ENCODE results near the gene SLCO3A1.

DNA sequence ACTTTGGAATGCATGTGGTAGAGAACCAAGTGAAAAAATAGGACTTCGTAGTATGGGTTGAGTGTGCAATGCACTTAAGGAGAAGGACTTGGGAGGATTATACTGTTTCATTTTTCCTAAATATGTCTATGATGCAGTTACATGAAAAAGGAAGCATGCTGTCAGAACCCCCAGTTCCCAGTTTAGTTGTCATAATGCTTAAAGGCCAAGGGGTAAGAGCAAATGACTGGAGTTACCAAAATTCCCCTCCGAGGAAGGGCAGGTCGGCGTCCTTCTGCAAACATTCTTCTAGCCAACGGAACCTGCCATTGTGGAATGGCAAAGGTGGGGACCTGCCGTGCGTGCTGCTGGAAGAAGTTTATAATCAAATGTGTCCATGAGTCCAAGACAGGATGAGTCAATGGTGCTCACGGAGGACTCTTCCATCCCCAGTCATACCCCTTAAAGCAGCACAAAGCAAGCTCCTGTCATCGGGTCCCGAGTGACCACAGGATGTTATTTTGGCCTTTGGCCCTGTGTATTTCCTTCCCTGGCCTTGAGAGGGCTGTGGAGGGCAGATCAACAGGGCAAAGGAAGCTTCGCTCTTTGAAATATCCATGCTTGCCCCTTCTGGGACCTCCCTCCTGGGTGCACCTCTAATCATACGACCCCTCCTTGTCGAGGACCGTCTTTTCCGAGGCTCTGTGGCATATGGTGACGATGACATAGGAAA is 93.2 kb downstream of the SLCO3A1 start:
- TF ChIP-seq TCF7 (CRISPR knock-in tag; IDR thresholded peaks at IDR 0.05; ENCODE audit: low read depth) (no peak), GTF2I (CRISPR knock-in tag; conservative IDR thresholded peaks at IDR 0.05) (no peak), CREB1 (CRISPR knock-in tag; IDR thresholded peaks at IDR 0.05) (no peak), ZNF423 (CRISPR knock-in tag; IDR thresholded peaks at IDR 0.05) (no peak), NR2C2 (CRISPR knock-in tag; IDR thresholded peaks at IDR 0.05) (no peak), CREM (CRISPR knock-in tag; IDR thresholded peaks at IDR 0.05) (no peak), ELF4 (CRISPR knock-in tag; IDR thresholded peaks at IDR 0.05; ENCODE audit: low read depth) (no peak), JUN (CRISPR knock-in tag; IDR thresholded peaks at IDR 0.05) (no peak)
- TF ChIP-seq, protein P1, sequence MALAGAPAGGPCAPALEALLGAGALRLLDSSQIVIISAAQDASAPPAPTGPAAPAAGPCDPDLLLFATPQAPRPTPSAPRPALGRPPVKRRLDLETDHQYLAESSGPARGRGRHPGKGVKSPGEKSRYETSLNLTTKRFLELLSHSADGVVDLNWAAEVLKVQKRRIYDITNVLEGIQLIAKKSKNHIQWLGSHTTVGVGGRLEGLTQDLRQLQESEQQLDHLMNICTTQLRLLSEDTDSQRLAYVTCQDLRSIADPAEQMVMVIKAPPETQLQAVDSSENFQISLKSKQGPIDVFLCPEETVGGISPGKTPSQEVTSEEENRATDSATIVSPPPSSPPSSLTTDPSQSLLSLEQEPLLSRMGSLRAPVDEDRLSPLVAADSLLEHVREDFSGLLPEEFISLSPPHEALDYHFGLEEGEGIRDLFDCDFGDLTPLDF (CRISPR knock-in tag; IDR thresholded peaks at IDR 0.05) = no peak
- TF ChIP-seq, protein P2, sequence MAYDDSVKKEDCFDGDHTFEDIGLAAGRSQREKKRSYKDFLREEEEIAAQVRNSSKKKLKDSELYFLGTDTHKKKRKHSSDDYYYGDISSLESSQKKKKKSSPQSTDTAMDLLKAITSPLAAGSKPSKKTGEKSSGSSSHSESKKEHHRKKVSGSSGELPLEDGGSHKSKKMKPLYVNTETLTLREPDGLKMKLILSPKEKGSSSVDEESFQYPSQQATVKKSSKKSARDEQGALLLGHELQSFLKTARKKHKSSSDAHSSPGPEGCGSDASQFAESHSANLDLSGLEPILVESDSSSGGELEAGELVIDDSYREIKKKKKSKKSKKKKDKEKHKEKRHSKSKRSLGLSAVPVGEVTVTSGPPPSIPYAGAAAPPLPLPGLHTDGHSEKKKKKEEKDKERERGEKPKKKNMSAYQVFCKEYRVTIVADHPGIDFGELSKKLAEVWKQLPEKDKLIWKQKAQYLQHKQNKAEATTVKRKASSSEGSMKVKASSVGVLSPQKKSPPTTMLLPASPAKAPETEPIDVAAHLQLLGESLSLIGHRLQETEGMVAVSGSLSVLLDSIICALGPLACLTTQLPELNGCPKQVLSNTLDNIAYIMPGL (CRISPR knock-in tag; IDR thresholded peaks at IDR 0.05) = no peak
- TF ChIP-seq, protein P3, sequence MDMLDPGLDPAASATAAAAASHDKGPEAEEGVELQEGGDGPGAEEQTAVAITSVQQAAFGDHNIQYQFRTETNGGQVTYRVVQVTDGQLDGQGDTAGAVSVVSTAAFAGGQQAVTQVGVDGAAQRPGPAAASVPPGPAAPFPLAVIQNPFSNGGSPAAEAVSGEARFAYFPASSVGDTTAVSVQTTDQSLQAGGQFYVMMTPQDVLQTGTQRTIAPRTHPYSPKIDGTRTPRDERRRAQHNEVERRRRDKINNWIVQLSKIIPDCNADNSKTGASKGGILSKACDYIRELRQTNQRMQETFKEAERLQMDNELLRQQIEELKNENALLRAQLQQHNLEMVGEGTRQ (CRISPR knock-in tag; IDR thresholded peaks at IDR 0.05) = no peak
- TF ChIP-seq, protein P4, sequence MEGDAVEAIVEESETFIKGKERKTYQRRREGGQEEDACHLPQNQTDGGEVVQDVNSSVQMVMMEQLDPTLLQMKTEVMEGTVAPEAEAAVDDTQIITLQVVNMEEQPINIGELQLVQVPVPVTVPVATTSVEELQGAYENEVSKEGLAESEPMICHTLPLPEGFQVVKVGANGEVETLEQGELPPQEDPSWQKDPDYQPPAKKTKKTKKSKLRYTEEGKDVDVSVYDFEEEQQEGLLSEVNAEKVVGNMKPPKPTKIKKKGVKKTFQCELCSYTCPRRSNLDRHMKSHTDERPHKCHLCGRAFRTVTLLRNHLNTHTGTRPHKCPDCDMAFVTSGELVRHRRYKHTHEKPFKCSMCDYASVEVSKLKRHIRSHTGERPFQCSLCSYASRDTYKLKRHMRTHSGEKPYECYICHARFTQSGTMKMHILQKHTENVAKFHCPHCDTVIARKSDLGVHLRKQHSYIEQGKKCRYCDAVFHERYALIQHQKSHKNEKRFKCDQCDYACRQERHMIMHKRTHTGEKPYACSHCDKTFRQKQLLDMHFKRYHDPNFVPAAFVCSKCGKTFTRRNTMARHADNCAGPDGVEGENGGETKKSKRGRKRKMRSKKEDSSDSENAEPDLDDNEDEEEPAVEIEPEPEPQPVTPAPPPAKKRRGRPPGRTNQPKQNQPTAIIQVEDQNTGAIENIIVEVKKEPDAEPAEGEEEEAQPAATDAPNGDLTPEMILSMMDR (IDR thresholded peaks at IDR 0.05) = no peak
- TF ChIP-seq, protein P5, sequence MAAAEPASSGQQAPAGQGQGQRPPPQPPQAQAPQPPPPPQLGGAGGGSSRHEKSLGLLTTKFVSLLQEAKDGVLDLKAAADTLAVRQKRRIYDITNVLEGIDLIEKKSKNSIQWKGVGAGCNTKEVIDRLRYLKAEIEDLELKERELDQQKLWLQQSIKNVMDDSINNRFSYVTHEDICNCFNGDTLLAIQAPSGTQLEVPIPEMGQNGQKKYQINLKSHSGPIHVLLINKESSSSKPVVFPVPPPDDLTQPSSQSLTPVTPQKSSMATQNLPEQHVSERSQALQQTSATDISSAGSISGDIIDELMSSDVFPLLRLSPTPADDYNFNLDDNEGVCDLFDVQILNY (CRISPR knock-in tag; IDR thresholded peaks at IDR 0.05) = no peak
